ENCODE measurements around the gene HEPN1.

Gene HEPN1

DNA sequence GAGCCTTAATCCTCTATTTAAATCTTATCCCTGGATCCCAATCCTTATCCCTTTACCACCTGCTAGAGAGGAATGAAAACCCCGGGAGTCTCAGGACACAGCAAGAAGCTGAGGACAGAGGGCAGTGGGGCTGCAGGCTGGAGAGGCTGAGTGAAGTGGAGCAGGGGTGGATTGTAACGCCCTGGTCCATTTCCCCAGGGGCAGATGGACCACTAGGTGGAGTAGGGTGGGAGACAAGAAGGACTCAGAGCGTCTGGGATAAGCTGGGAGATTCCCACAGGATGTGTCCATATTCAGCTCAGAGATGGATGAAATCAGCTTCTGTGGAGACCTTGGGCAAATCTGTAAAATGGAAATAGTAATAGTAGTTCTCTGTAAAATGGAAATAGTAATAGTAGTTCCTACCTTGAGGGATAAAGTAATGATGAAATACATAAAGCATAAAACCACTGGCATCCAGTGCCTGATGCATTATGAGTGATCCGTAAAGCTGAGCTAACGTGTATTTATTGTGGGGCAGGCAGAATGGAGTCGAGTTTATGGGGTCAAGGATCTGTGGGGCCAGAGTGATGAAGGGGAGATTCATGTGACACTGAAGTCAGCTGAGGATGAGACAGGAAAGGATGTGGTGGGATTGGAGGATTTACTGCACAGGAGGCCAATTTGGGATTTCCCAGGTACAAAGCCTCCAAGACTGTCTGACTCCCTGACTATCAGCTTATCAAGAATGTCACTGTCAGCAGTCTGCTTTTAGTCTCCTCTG is 19.5 kb upstream of the HEPN1 start:
- TF ChIP-seq, protein P1, sequence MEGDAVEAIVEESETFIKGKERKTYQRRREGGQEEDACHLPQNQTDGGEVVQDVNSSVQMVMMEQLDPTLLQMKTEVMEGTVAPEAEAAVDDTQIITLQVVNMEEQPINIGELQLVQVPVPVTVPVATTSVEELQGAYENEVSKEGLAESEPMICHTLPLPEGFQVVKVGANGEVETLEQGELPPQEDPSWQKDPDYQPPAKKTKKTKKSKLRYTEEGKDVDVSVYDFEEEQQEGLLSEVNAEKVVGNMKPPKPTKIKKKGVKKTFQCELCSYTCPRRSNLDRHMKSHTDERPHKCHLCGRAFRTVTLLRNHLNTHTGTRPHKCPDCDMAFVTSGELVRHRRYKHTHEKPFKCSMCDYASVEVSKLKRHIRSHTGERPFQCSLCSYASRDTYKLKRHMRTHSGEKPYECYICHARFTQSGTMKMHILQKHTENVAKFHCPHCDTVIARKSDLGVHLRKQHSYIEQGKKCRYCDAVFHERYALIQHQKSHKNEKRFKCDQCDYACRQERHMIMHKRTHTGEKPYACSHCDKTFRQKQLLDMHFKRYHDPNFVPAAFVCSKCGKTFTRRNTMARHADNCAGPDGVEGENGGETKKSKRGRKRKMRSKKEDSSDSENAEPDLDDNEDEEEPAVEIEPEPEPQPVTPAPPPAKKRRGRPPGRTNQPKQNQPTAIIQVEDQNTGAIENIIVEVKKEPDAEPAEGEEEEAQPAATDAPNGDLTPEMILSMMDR (IDR thresholded peaks at IDR 0.05): no peak
- Histone ChIP-seq H3K79me2 (no peaks in the 10 kb centered on the region), H3K27me3 (ENCODE audit: control insufficient read depth, insufficient read depth, low read length) (no peaks in the 10 kb centered on the region), H3K4me1 (no peaks in the 10 kb centered on the region), H3K9me3 (ENCODE audit: control insufficient read depth, low read length) (no peaks in the 10 kb centered on the region), H2AFZ (no peak overlapping the region), H3K4me2 (ENCODE audit: low read length) (no peak overlapping the region), H3K36me3 (ENCODE audit: control insufficient read depth, insufficient read depth, low read length) (no peaks in the 10 kb centered on the region), H3K4me3 (ENCODE audit: low read depth, low read length) (no peak overlapping the region), H3K9ac (no peak overlapping the region), H3K27ac (peak overlapping the region; percentile 84)

DNA sequence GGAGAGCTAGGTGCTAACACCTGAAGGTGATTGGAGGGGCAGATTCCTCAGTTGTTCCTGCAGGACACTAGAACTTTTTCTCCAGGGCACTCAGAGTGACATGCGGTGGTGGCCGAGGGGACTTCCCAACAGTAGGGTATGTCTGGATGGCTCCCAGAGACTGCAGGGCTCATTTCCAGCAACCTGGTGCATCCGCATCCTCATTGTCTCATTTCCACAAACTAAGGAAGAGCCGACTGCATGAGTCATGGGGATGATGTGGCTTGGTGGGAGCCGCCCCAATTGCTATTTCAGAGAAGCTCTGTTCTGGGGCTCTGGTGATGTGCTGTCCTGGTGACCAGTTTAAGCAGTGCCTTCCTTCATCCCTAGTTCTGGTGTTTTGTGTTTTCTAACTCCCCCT is 18.6 kb upstream of the HEPN1 start:
- H3K79me2 ChIP-seq: no peaks in the 10 kb centered on the region
- H2AFZ ChIP-seq: no peak overlapping the region
- H3K4me3 ChIP-seq (ENCODE audit: low read depth, low read length): no peak overlapping the region
- peak overlapping the region; percentile 84 for H3K27ac ChIP-seq
- H3K27me3 ChIP-seq (ENCODE audit: control insufficient read depth, insufficient read depth, low read length): no peaks in the 10 kb centered on the region
- no peak overlapping the region for H3K9ac ChIP-seq
- TF ChIP-seq, protein P1 (IDR thresholded peaks at IDR 0.05): no peak
- no peak overlapping the region for H3K4me2 ChIP-seq (ENCODE audit: low read length)
- H3K9me3 ChIP-seq (ENCODE audit: control insufficient read depth, low read length): no peaks in the 10 kb centered on the region
- H3K36me3 ChIP-seq (ENCODE audit: control insufficient read depth, insufficient read depth, low read length): no peaks in the 10 kb centered on the region
- H3K4me1 ChIP-seq: no peaks in the 10 kb centered on the region

DNA sequence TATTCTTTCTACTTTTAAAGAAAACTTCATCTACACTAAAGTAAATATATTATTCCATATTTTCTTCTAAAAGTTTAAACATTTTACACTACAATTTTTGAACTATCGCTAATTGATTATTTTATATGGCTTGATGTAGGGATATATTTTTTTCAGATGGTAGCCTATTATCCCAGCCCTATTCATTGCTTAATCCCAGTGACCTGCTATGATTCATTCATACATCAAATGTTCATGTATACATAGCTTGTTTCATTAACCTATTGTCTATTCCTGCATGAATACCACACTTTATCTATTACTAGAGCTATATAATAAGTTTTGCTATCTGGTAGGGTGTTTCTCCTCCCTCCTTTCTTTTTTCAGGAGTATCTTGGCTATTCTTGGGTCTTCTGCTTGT is 16.4 kb upstream of the HEPN1 start:
- TF ChIP-seq, protein P1 (IDR thresholded peaks at IDR 0.05): no peak
- H3K4me2 ChIP-seq (ENCODE audit: low read length): no peak overlapping the region
- no peaks in the 10 kb centered on the region for H3K4me1 ChIP-seq
- no peak overlapping the region for H2AFZ ChIP-seq
- no peak overlapping the region for H3K27ac ChIP-seq
- H3K9ac ChIP-seq: no peak overlapping the region
- no peaks in the 10 kb centered on the region for H3K36me3 ChIP-seq (ENCODE audit: control insufficient read depth, insufficient read depth, low read length)
- no peaks in the 10 kb centered on the region for H3K27me3 ChIP-seq (ENCODE audit: control insufficient read depth, insufficient read depth, low read length)
- no peak overlapping the region for H3K4me3 ChIP-seq (ENCODE audit: low read depth, low read length)
- no peaks in the 10 kb centered on the region for H3K9me3 ChIP-seq (ENCODE audit: control insufficient read depth, low read length)
- H3K79me2 ChIP-seq: no peaks in the 10 kb centered on the region

DNA sequence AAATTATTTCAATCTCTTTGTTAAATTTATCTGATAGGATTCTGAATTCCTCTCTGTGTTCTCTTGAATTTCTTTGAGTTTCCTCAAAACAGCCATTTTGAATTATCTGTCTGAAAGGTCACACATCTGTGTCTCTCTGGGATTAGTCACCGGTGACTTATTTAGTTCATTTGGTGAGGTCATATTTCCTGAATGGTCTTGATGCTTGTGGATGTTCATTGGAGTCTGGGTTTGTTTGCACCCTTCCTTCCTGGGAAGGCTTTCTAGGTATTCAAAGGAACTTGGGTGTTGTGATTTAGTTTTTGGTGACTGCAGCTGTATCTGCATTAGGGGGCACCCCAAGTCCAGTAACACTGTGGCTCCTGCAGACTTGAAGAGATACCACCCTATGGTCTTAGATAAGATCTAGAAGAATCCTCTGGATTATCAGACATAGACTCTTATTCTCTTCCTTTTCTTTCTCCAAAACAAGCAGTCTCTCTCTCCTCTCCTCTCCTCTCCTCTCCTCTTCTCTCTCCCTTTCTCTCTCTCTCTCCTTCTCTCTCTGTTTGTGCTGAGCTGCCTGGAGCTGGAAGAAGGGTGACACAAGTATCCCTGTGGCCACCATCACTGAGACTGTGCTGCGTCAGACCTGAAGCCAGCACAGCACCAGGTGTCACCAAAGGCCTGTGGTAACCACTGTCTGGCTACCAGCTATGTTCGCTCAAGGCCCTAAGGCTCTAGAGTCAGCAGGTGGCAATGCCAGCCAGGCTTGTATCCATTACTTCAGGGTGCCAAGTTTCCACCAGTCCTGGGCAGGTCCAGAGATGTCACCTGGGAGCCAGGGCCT is 3.3 kb upstream of the HEPN1 start:
- TF ChIP-seq, protein P1 (IDR thresholded peaks at IDR 0.05): no peak
- no peak overlapping the region for H3K4me2 ChIP-seq (ENCODE audit: low read length)
- no peaks in the 10 kb centered on the region for H3K27me3 ChIP-seq (ENCODE audit: control insufficient read depth, insufficient read depth, low read length)
- no peaks in the 10 kb centered on the region for H3K79me2 ChIP-seq
- no peak overlapping the region for H3K4me3 ChIP-seq (ENCODE audit: low read depth, low read length)
- no peak overlapping the region for H3K9ac ChIP-seq
- no peaks in the 10 kb centered on the region for H3K9me3 ChIP-seq (ENCODE audit: control insufficient read depth, low read length)
- H2AFZ ChIP-seq: no peak overlapping the region
- no peaks in the 10 kb centered on the region for H3K4me1 ChIP-seq
- no peak overlapping the region for H3K27ac ChIP-seq
- no peaks in the 10 kb centered on the region for H3K36me3 ChIP-seq (ENCODE audit: control insufficient read depth, insufficient read depth, low read length)

All from parathyroid adenoma (tissue), 2 donors.